Endothelial cell of umbilical vein (primary cell): ENCODE measurements around the gene PCNA. TPM values are rescaled to one million over a fixed set of nuclear protein-coding genes. Genes with fewer than 3 reads are reported as not detected.

Source experiments
- BruUV-seq: library from RNA; stranded (reverse); fragments of 400-500 nt; replicated peaks from 2 replicates; lab custom pipeline; 2021; lab: Mats Ljungman, UMichigan
- CTCF ChIA-PET: fragments of 300-600, 350-600 bp; sonication (Branson Sonifier 250); formaldehyde crosslinking; loops from one replicate; lab custom pipeline; 2021; ENCODE audit warnings: antibody characterized with exemption, inconsistent platforms; lab: Charles Lee
- POLR2A ChIA-PET: fragments of 300-600, 350-600 bp; sonication (Branson Sonifier 250); formaldehyde crosslinking; loops from one replicate; lab custom pipeline; 2021; ENCODE audit warnings: antibody characterized with exemption, inconsistent platforms; lab: Charles Lee
- DNase-seq: peaks from one replicate; pipeline ENCODE4 v3.0.0-alpha.2; 2011; ENCODE audit warnings: low read depth, low spot score
- FAIRE-seq: peaks from 2 replicates; lab custom pipeline; 2011; peaks lifted over from hg19 to GRCh38; lab: Jason Lieb, UNC
- H2AFZ ChIP-seq: 2 replicates; pipeline ENCODE4 v1.6.0; 2012; ENCODE audit warnings: low read depth, low read length, control low read depth, inconsistent platforms
- H3K27ac ChIP-seq: 2 replicates; pipeline ENCODE4 v1.5.1; 2011; ENCODE audit warnings: low read depth, mild to moderate bottlenecking, control low read depth, low read length, moderate library complexity; ENCODE audit not compliant: insufficient read depth
- H3K27me3 ChIP-seq, 2 experiments: 2 replicates each; pipeline versions ENCODE4 v1.6.0 to v1.6.1; 2011; ENCODE audit warnings: low read length in 2 of 2, mixed read lengths in 1 of 2; ENCODE audit not compliant: control insufficient read depth in 2 of 2, insufficient read depth in 2 of 2
- H3K36me3 ChIP-seq, 2 experiments: 2 replicates in 1 of 2; 3 replicates in 1 of 2; pipeline ENCODE4 v1.5.1; 2011; ENCODE audit warnings: low read length in 2 of 2, mild to moderate bottlenecking in 1 of 2, moderate library complexity in 1 of 2; ENCODE audit not compliant: control insufficient read depth in 2 of 2, insufficient read depth in 2 of 2; ENCODE audit errors: extremely low read depth in 1 of 2
- H3K4me1 ChIP-seq: 3 replicates; pipeline ENCODE4 v1.5.1; 2011; ENCODE audit warnings: mild to moderate bottlenecking, low read length; ENCODE audit not compliant: control insufficient read depth, insufficient read depth; ENCODE audit errors: extremely low read depth
- H3K4me2 ChIP-seq: 2 replicates; pipeline ENCODE4 v1.6.1; 2011; ENCODE audit warnings: low read length, control low read depth, mixed read lengths; ENCODE audit not compliant: insufficient read depth
- H3K4me3 ChIP-seq, 3 experiments: fragments of 200-600 bp in 1 of 3; sonication (generic), shearing (Covaris generic) in 1 of 3; replicated peaks in 1 of 3; 2 replicates each; pipeline ENCODE4 v1.5.1; 2011 to 2016; ENCODE audit warnings: control low read depth in 3 of 3, low read length in 3 of 3, mild to moderate bottlenecking in 2 of 3, inconsistent platforms in 1 of 3, low read depth in 1 of 3, moderate library complexity in 1 of 3; ENCODE audit not compliant: insufficient read depth in 1 of 3
- H3K79me2 ChIP-seq: 2 replicates; pipeline ENCODE4 v1.6.0; 2012; ENCODE audit warnings: low read length, inconsistent platforms; ENCODE audit not compliant: control insufficient read depth, insufficient read depth
- H3K9ac ChIP-seq: replicated peaks from 2 replicates; pipeline ENCODE3; 2011; ENCODE audit warnings: low read length, control low read depth; ENCODE audit not compliant: insufficient read depth; ENCODE audit errors: extremely low read depth
- H3K9me1 ChIP-seq: replicated peaks from 3 replicates; pipeline ENCODE4 v1.6.0; 2011; ENCODE audit warnings: mild to moderate bottlenecking, low read length; ENCODE audit not compliant: control insufficient read depth, insufficient read depth; ENCODE audit errors: extremely low read depth
- H3K9me3 ChIP-seq: replicated peaks from 2 replicates; pipeline ENCODE4 v1.5.1; 2012; ENCODE audit warnings: low read length, inconsistent platforms; ENCODE audit not compliant: control insufficient read depth, insufficient read depth
- H4K20me1 ChIP-seq: replicated peaks from 2 replicates; pipeline ENCODE3; 2011; ENCODE audit warnings: mild to moderate bottlenecking, low read length; ENCODE audit not compliant: control insufficient read depth, insufficient read depth; ENCODE audit errors: extremely low read depth
- EZH2 ChIP-seq: IDR thresholded peaks from 2 replicates; pipeline ENCODE4 v1.6.1; 2012; ENCODE audit warnings: borderline replicate concordance, low read depth, mild to moderate bottlenecking, moderate library complexity, low read length, inconsistent platforms; ENCODE audit not compliant: severe bottlenecking
- FOS ChIP-seq: IDR thresholded peaks from 2 replicates; pipeline ENCODE4 v1.6.1; 2011; ENCODE audit warnings: mild to moderate bottlenecking, low read length, moderate library complexity, borderline replicate concordance; ENCODE audit not compliant: insufficient read depth
- GATA2 ChIP-seq: IDR thresholded peaks from 2 replicates; pipeline ENCODE4 v1.7.0; 2011; ENCODE audit warnings: low read depth, mild to moderate bottlenecking, moderate library complexity, mixed read lengths, low read length; ENCODE audit not compliant: insufficient read length, insufficient read depth
- MYC ChIP-seq: IDR thresholded peaks from one replicate; pipeline ENCODE4 v1.6.1; 2011; ENCODE audit warnings: mild to moderate bottlenecking, low read depth, low read length
- POLR2AphosphoS5 ChIP-seq: IDR thresholded peaks from 2 replicates; pipeline ENCODE4 v1.6.1; 2012; ENCODE audit warnings: low read depth, mild to moderate bottlenecking, control low read depth, low read length, moderate library complexity; ENCODE audit not compliant: insufficient read depth
- dilution Hi-C: fragments of 300-500 bp; cut with MboI; formaldehyde crosslinking; loops from one replicate; pipeline ENCODE4 v1.15.0; 2019; ENCODE audit warnings: low sequenced_read_pairs; ENCODE audit not compliant: extremely low pct_ligation_motif_present
- intact Hi-C: fragments of 100-400 bp; cut with micrococcal nuclease; formaldehyde crosslinking; loops from one replicate; pipeline ENCODE4 v1.10.0; 2022
- polyA plus RNA-seq, 4 experiments: library from polyadenylated mRNA; depleted of rRNA in 3 of 4; stranded (reverse) in 3 of 4; unstranded in 1 of 4; fragments of >200 nt; gene quantifications; 2 replicates each; pipeline versions ENCODE4 v1.2.1 to v1.2.3, GENCODE V29; 2011 to 2012; ENCODE audit warnings: missing spikeins in 1 of 4
- total RNA-seq: library from RNA; stranded (reverse); gene quantifications from 2 replicates; pipeline ENCODE4 v1.2.3, GENCODE V29; 2021
- TF ChIP-seq, protein P1 (sequence below): IDR thresholded peaks from 2 replicates; pipeline ENCODE4 v1.6.1; 2011; ENCODE audit not compliant: insufficient read depth, insufficient read length
- TF ChIP-seq, protein P2 (sequence below), 2 donors: IDR thresholded peaks; 1 replicate in 1 of 2; 2 replicates in 1 of 2; pipeline ENCODE4 v1.5.1; 2011; ENCODE audit warnings: low read length in 2 of 2, mild to moderate bottlenecking in 2 of 2, moderate library complexity in 2 of 2, control low read depth in 1 of 2, inconsistent platforms in 1 of 2, low read depth in 1 of 2; ENCODE audit not compliant: insufficient read depth in 1 of 2; ENCODE audit errors: extremely low read depth in 1 of 2

Gene PCNA
- total and polyA plus RNA-seq, 2 donors (not counting 3 experiments of a cell fraction or from before 2014, with no cell fraction given), result 175 to 295 TPM

GRCh38 chr20:5078399-5078958 is 41.3 kb downstream of the PCNA start:
- peak overlapping the region; percentile 80 for H3K4me2 ChIP-seq
- CTCF ChIA-PET, result interaction anchor here (1.3 kb wide), 1 partner anchor 113 kb away, joined by 5 read pairs; no protein-coding TSS in a partner anchor

More at GRCh38 chr20:5078399-5078958, 41.3 kb downstream of the PCNA start:
- no peaks in the 10 kb centered on the region for H3K9me3 ChIP-seq
- intact Hi-C loops, result no loop called here
- H3K4me3 ChIP-seq, result peak overlapping the region; percentile 2 to 59 (median 17)
- TF ChIP-seq MYC, result no peak
- no peak for TF ChIP-seq FOS
- no peak for TF ChIP-seq EZH2
- no peak for TF ChIP-seq POLR2AphosphoS5
- TF ChIP-seq, protein P1, sequence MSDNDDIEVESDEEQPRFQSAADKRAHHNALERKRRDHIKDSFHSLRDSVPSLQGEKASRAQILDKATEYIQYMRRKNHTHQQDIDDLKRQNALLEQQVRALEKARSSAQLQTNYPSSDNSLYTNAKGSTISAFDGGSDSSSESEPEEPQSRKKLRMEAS, result no peak
- TF ChIP-seq, protein P2, sequence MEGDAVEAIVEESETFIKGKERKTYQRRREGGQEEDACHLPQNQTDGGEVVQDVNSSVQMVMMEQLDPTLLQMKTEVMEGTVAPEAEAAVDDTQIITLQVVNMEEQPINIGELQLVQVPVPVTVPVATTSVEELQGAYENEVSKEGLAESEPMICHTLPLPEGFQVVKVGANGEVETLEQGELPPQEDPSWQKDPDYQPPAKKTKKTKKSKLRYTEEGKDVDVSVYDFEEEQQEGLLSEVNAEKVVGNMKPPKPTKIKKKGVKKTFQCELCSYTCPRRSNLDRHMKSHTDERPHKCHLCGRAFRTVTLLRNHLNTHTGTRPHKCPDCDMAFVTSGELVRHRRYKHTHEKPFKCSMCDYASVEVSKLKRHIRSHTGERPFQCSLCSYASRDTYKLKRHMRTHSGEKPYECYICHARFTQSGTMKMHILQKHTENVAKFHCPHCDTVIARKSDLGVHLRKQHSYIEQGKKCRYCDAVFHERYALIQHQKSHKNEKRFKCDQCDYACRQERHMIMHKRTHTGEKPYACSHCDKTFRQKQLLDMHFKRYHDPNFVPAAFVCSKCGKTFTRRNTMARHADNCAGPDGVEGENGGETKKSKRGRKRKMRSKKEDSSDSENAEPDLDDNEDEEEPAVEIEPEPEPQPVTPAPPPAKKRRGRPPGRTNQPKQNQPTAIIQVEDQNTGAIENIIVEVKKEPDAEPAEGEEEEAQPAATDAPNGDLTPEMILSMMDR (IDR thresholded peaks at IDR 0.05; ENCODE audit: extremely low read depth in 1 of 2, insufficient read depth in 1 of 2, low read depth in 1 of 2, low read length in 2 of 2), result no peak
- no peak for TF ChIP-seq GATA2
- POLR2A ChIA-PET, result no interaction called here
- H3K9me1 ChIP-seq, result no peaks in the 10 kb centered on the region
- DNase-seq, result peak; percentile 72
- FAIRE-seq, result peak; percentile 90
- no TSS peak for BruUV-seq
- H3K9ac ChIP-seq, result peak overlapping the region; percentile 50
- no peaks in the 10 kb centered on the region for H3K79me2 ChIP-seq
- no peaks in the 10 kb centered on the region for H3K36me3 ChIP-seq
- peak overlapping the region; percentile 39 for H3K27ac ChIP-seq
- dilution Hi-C loops, result no loop called here
- H3K27me3 ChIP-seq, result no peaks in the 10 kb centered on the region
- peak overlapping the region; percentile 98 for H2AFZ ChIP-seq
- no peaks in the 10 kb centered on the region for H4K20me1 ChIP-seq
- peaks cover 9% of the 10 kb centered on the region for H3K4me1 ChIP-seq
